ENCODE data around the gene PLAC8L1.

PLAC8L1 gene

GRCh38 chr5:146069780-146070099 lies 35.6 kb downstream of the PLAC8L1 start:
- Histone ChIP-seq H3K27ac (no peak overlapping the region), H3K9me3 (ENCODE audit: severe bottlenecking) (peaks cover 3% of the 10 kb centered on the region), H3K4me3 (ENCODE audit: low read depth, low read length) (no peak overlapping the region), H3K27me3 (ENCODE audit: insufficient read depth, low read depth, severe bottlenecking) (no peaks in the 10 kb centered on the region), H3K36me3 (no peaks in the 10 kb centered on the region)
- no peak for DNase-seq
- no peak for TF ChIP-seq CTCF (IDR thresholded peaks at IDR 0.05; ENCODE audit: low read depth, low read length)

GRCh38 chr5:146068977-146069779 lies 36.2 kb downstream of the PLAC8L1 start:
- no peak overlapping the region for H3K27ac ChIP-seq
- no peak for TF ChIP-seq CTCF (IDR thresholded peaks at IDR 0.05; ENCODE audit: low read depth, low read length)
- no peaks in the 10 kb centered on the region for H3K36me3 ChIP-seq

GRCh38 chr5:146068206-146068605 lies 37.2 kb downstream of the PLAC8L1 start:
- DNase-seq: no peak
- no peak for TF ChIP-seq CTCF (IDR thresholded peaks at IDR 0.05; ENCODE audit: low read depth, low read length)
- no peaks in the 10 kb centered on the region for H3K27me3 ChIP-seq (ENCODE audit: insufficient read depth, low read depth, severe bottlenecking)

More at GRCh38 chr5:146068977-146069779, 36.2 kb downstream of the PLAC8L1 start:
- DNase-seq: no peak
- H3K4me3 ChIP-seq (ENCODE audit: low read depth, low read length): no peak overlapping the region
- no peaks in the 10 kb centered on the region for H3K27me3 ChIP-seq (ENCODE audit: insufficient read depth, low read depth, severe bottlenecking)
- H3K9me3 ChIP-seq (ENCODE audit: severe bottlenecking): peaks cover 3% of the 10 kb centered on the region

GRCh38 chr5:146066968-146067367 lies 38.4 kb downstream of the PLAC8L1 start:
- Histone ChIP-seq H3K27ac (no peak overlapping the region), H3K27me3 (ENCODE audit: insufficient read depth, low read depth, severe bottlenecking) (no peaks in the 10 kb centered on the region), H3K4me3 (ENCODE audit: low read depth, low read length) (no peak overlapping the region), H3K36me3 (no peaks in the 10 kb centered on the region), H3K9me3 (ENCODE audit: severe bottlenecking) (no peaks in the 10 kb centered on the region)
- no peak for DNase-seq
- no peak for TF ChIP-seq CTCF (IDR thresholded peaks at IDR 0.05; ENCODE audit: low read depth, low read length)

More at GRCh38 chr5:146068206-146068605, 37.2 kb downstream of the PLAC8L1 start:
- Histone ChIP-seq H3K36me3 (no peaks in the 10 kb centered on the region), H3K9me3 (ENCODE audit: severe bottlenecking) (peaks cover 3% of the 10 kb centered on the region), H3K4me3 (ENCODE audit: low read depth, low read length) (no peak overlapping the region), H3K27ac (no peak overlapping the region)

GRCh38 chr5:146060221-146060585 lies 45.2 kb downstream of the PLAC8L1 start:
- Histone ChIP-seq H3K9me3 (ENCODE audit: severe bottlenecking) (no peaks in the 10 kb centered on the region), H3K36me3 (no peaks in the 10 kb centered on the region), H3K27me3 (ENCODE audit: insufficient read depth, low read depth, severe bottlenecking) (no peaks in the 10 kb centered on the region), H3K4me3 (ENCODE audit: low read depth, low read length) (no peak overlapping the region), H3K27ac (no peak overlapping the region)
- TF ChIP-seq CTCF (IDR thresholded peaks at IDR 0.05; ENCODE audit: low read depth, low read length): no peak
- DNase-seq: no peak

Data from WERI-Rb-1 (cell line).